ENCODE measurements around the gene MUC20.

MUC20 gene

DNA sequence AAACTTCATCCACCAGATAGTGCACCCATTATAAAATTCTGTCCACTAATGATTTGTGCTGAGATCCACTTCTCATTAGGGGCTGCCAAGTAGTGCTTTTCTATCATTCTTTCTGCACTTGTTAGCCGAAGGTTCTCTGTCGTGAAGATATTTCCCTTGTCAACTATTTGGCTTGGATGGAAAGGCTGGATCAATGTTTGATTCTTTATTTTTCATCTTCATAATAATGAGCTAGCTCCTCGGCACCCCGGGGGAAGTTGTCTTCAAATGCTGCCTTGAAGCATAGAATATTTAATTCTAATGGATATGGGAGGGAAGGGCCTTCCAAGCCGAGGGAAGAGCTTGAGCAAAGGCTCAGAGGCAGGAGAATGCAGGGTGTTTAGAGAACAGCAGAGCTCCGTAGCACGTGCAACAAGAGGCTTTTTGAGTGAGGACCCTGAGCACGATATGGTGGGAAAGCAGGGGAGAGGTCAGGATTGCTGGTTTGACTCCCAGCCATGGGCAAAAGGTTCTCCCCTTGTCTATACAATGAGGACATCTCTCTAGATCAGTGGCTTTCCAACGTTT is 16.3 kb upstream of the MUC20 start:
- H3K79me1 ChIP-seq (ENCODE audit: low read length) = no peaks in the 10 kb centered on the region
- WGBS (ENCODE audit: extremely low coverage, insufficient coverage, insufficient read length) = no CpG with 5 or more reads among the region's 9 CpGs
- H3K4me3 ChIP-seq (ENCODE audit: low read depth, low read length) = no peak overlapping the region

DNA sequence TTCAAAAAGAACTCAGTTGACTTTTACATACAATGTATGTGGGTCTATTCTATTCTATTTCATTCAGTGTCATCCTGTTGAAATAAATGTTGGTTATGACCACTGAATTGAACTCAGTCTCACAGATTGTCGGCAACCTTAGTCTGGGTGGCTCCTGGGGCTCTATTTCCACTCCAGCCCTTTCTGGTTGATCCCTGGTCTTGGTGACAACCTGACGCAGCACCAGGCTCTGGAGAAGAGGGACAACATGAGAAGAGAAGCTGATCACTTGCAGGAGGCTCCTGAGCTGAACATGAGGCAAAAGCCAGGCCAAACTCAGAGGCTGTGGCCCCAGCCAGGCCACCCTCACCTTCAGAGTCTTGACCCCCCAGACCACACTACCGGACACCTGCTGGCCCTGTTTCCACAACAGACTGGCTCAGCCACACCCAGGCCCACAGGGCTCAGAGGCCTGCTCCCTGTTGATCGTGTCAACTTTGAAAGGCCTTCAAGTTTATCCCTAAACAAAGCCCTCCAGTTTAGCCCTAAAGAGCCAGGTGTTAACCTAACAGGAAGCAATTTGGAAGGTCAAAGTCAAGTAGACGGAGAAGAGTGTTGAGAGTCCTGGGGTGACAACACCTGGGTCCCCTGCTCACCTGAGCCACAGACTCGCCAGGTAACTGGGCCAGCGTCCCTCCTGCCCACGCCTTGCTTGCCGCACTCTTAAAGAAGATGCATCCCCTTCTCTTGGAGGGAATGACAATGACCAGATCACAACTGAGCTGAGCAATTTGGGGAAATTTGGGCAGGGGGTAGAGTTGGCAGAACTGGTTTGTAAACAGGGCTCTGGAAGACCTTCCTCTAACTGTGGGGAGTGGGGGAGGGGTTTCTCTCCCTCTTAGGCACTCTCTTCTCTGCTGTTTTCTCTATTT is 15.4 kb upstream of the MUC20 start:
- Histone ChIP-seq H3K9ac (ENCODE audit: low read length) (no peak overlapping the region), H3K4me2 (ENCODE audit: low read length) (no peak overlapping the region), H2BK120ac (ENCODE audit: insufficient read depth, low read length, poor library complexity) (no peak overlapping the region), H2BK12ac (ENCODE audit: low read length) (no peak overlapping the region), H2AFZ (ENCODE audit: insufficient read depth, low read length, poor library complexity) (no peak overlapping the region), H3K27me3 (ENCODE audit: insufficient read depth, low read length) (no peaks in the 10 kb centered on the region), H3K4ac (ENCODE audit: low read depth, low read length) (no peak overlapping the region), H3K4me1 (ENCODE audit: control insufficient read depth in 1 of 2, insufficient read depth in 2 of 2, low read length in 2 of 2) (peaks cover 3 to 4% of the 10 kb centered on the region in 2 experiments), H3K79me2 (ENCODE audit: control insufficient read depth, insufficient read depth, low read length, poor library complexity) (no peaks in the 10 kb centered on the region), H3K27ac (ENCODE audit: low read depth, low read length) (no peak overlapping the region), H3K4me3 (ENCODE audit: low read depth, low read length) (no peak overlapping the region), H3K14ac (ENCODE audit: low read length) (no peak overlapping the region), H2AK5ac (ENCODE audit: low read length) (no peak overlapping the region), H4K8ac (ENCODE audit: low read depth, low read length) (no peak overlapping the region), H3K23ac (ENCODE audit: low read length) (no peak overlapping the region), H2BK5ac (ENCODE audit: low read depth, low read length, poor library complexity) (no peak overlapping the region), H4K12ac (ENCODE audit: low read depth, low read length) (no peak overlapping the region), H3K36me3 (ENCODE audit: control insufficient read depth in 1 of 2, insufficient read depth in 2 of 2, low read length in 2 of 2) (no peaks in the 10 kb centered on the region), H4K91ac (ENCODE audit: low read depth, low read length) (no peak overlapping the region), H3K79me1 (ENCODE audit: low read length) (no peaks in the 10 kb centered on the region), H3K18ac (ENCODE audit: low read length) (no peak overlapping the region), H3K9me3 (ENCODE audit: insufficient read depth, low read depth, low read length) (peaks cover 3% of the 10 kb centered on the region)
- no CpG with 5 or more reads among the region's 9 CpGs for WGBS (ENCODE audit: extremely low coverage, insufficient coverage, insufficient read length)
- no peak for DNase-seq

More for the DNA sequence above, 16.3 kb upstream of the MUC20 start:
- no peak overlapping the region for H4K12ac ChIP-seq (ENCODE audit: low read depth, low read length)
- no peak overlapping the region for H3K4ac ChIP-seq (ENCODE audit: low read depth, low read length)
- no peak overlapping the region for H2AK5ac ChIP-seq (ENCODE audit: low read length)
- H2BK120ac ChIP-seq (ENCODE audit: insufficient read depth, low read length, poor library complexity) = no peak overlapping the region
- H3K4me2 ChIP-seq (ENCODE audit: low read length) = no peak overlapping the region
- peaks cover 3 to 4% of the 10 kb centered on the region in 2 experiments for H3K4me1 ChIP-seq (ENCODE audit: control insufficient read depth in 1 of 2, insufficient read depth in 2 of 2, low read length in 2 of 2)
- H3K9me3 ChIP-seq (ENCODE audit: insufficient read depth, low read depth, low read length) = peaks cover 3% of the 10 kb centered on the region
- no peaks in the 10 kb centered on the region for H3K27me3 ChIP-seq (ENCODE audit: insufficient read depth, low read length)
- H4K8ac ChIP-seq (ENCODE audit: low read depth, low read length) = no peak overlapping the region
- no peak overlapping the region for H3K18ac ChIP-seq (ENCODE audit: low read length)
- H3K23ac ChIP-seq (ENCODE audit: low read length) = no peak overlapping the region
- no peaks in the 10 kb centered on the region for H3K79me2 ChIP-seq (ENCODE audit: control insufficient read depth, insufficient read depth, low read length, poor library complexity)
- H2BK5ac ChIP-seq (ENCODE audit: low read depth, low read length, poor library complexity) = no peak overlapping the region
- no peak overlapping the region for H3K9ac ChIP-seq (ENCODE audit: low read length)
- no peak for DNase-seq
- no peak overlapping the region for H3K27ac ChIP-seq (ENCODE audit: low read depth, low read length)
- no peaks in the 10 kb centered on the region for H3K36me3 ChIP-seq (ENCODE audit: control insufficient read depth in 1 of 2, insufficient read depth in 2 of 2, low read length in 2 of 2)
- H2AFZ ChIP-seq (ENCODE audit: insufficient read depth, low read length, poor library complexity) = no peak overlapping the region
- H3K14ac ChIP-seq (ENCODE audit: low read length) = no peak overlapping the region
- H2BK12ac ChIP-seq (ENCODE audit: low read length) = no peak overlapping the region
- H4K91ac ChIP-seq (ENCODE audit: low read depth, low read length) = no peak overlapping the region

DNA sequence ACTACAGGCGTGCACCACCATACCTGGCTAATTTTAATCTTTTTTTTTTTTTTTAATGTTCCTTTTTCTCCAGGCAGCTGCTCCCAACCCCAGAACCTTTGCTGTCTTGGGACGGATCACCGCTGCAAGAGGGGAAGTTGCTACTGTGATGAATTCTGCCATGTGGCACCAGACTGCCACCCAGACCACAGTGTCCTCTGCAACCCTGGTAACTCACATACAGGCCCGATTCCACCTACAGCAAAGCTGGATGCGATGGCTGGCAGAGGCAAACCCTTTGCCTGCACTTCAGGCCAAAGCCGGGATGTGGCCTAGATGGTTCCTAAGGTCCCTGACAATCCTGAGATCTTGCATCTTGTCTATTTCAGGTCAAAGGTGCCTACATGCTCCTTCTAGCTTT is 12.7 kb upstream of the MUC20 start:
- H3K9me3 ChIP-seq (ENCODE audit: insufficient read depth, low read depth, low read length) = peaks cover 3% of the 10 kb centered on the region
- no peak overlapping the region for H2AK5ac ChIP-seq (ENCODE audit: low read length)
- no peak overlapping the region for H3K4me2 ChIP-seq (ENCODE audit: low read length)
- H3K79me2 ChIP-seq (ENCODE audit: control insufficient read depth, insufficient read depth, low read length, poor library complexity) = no peaks in the 10 kb centered on the region
- no peak overlapping the region for H3K27ac ChIP-seq (ENCODE audit: low read depth, low read length)
- no CpG with 5 or more reads among the region's 6 CpGs for WGBS (ENCODE audit: extremely low coverage, insufficient coverage, insufficient read length)
- H2BK5ac ChIP-seq (ENCODE audit: low read depth, low read length, poor library complexity) = no peak overlapping the region
- no peak overlapping the region for H3K23ac ChIP-seq (ENCODE audit: low read length)
- peaks cover 3 to 4% of the 10 kb centered on the region in 2 experiments for H3K4me1 ChIP-seq (ENCODE audit: control insufficient read depth in 1 of 2, insufficient read depth in 2 of 2, low read length in 2 of 2)
- H3K79me1 ChIP-seq (ENCODE audit: low read length) = no peaks in the 10 kb centered on the region
- no peak overlapping the region for H3K18ac ChIP-seq (ENCODE audit: low read length)
- no peak overlapping the region for H2AFZ ChIP-seq (ENCODE audit: insufficient read depth, low read length, poor library complexity)
- no peak overlapping the region for H3K9ac ChIP-seq (ENCODE audit: low read length)
- H2BK12ac ChIP-seq (ENCODE audit: low read length) = no peak overlapping the region
- no peaks in the 10 kb centered on the region for H3K27me3 ChIP-seq (ENCODE audit: insufficient read depth, low read length)
- no peak for DNase-seq
- H3K36me3 ChIP-seq (ENCODE audit: control insufficient read depth in 1 of 2, insufficient read depth in 2 of 2, low read length in 2 of 2) = no peaks in the 10 kb centered on the region
- no peak overlapping the region for H3K4ac ChIP-seq (ENCODE audit: low read depth, low read length)
- H4K91ac ChIP-seq (ENCODE audit: low read depth, low read length) = no peak overlapping the region
- no peak overlapping the region for H3K14ac ChIP-seq (ENCODE audit: low read length)
- no peak overlapping the region for H4K8ac ChIP-seq (ENCODE audit: low read depth, low read length)
- no peak overlapping the region for H2BK120ac ChIP-seq (ENCODE audit: insufficient read depth, low read length, poor library complexity)
- H3K4me3 ChIP-seq (ENCODE audit: low read depth, low read length) = no peak overlapping the region
- no peak overlapping the region for H4K12ac ChIP-seq (ENCODE audit: low read depth, low read length)

DNA sequence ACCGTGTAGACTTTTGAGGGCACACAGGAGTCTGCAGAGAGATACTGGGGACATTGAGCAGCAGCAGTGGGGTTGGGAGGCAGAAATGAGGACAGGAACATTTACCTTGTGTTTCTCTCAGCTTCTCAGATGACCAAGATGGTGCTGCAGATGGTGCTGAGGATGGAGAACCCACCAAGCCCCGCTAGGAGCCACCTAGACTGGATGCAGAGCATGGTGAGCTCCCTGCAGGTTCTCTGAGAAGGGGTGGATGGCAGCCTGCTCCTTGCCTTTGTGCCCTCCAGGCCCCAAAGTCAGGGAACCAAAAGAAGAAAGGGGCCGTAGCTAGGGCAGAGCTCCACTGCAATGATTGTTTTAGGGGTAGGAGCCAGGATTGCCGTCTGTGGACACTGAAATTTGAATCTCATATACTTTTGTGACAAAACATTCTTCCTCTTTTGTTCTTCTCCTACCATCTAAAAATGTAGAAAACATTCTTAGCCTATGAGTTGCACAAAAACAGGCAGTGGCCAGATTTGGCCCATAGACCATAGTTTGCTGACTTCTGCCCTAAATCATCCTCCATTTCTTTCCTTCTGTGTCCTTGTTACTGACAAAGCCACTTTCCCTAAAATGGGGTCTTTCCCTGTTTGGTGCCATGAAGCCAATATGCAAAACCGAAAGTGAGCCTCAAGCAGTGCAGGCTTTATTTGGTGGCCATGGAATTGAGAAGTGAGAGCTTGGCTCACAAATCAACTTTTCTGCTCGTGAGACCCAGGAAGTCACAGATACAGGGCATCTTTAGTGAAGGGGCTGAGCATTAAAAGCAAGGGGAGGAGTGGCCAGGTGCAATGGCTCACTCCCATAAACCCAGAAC is 11.9 kb upstream of the MUC20 start:
- Histone ChIP-seq H3K23ac (ENCODE audit: low read length) (no peak overlapping the region), H2AFZ (ENCODE audit: insufficient read depth, low read length, poor library complexity) (no peak overlapping the region), H3K36me3 (ENCODE audit: control insufficient read depth in 1 of 2, insufficient read depth in 2 of 2, low read length in 2 of 2) (no peaks in the 10 kb centered on the region), H2BK5ac (ENCODE audit: low read depth, low read length, poor library complexity) (no peak overlapping the region), H3K9me3 (ENCODE audit: insufficient read depth, low read depth, low read length) (peaks cover 5% of the 10 kb centered on the region), H3K79me1 (ENCODE audit: low read length) (no peaks in the 10 kb centered on the region), H3K9ac (ENCODE audit: low read length) (peak overlapping the region; percentile 6), H4K8ac (ENCODE audit: low read depth, low read length) (no peak overlapping the region), H4K12ac (ENCODE audit: low read depth, low read length) (no peak overlapping the region), H3K4ac (ENCODE audit: low read depth, low read length) (no peak overlapping the region), H3K4me3 (ENCODE audit: low read depth, low read length) (no peak overlapping the region), H3K14ac (ENCODE audit: low read length) (no peak overlapping the region), H3K79me2 (ENCODE audit: control insufficient read depth, insufficient read depth, low read length, poor library complexity) (no peaks in the 10 kb centered on the region), H3K27me3 (ENCODE audit: insufficient read depth, low read length) (no peaks in the 10 kb centered on the region), H3K4me1 (ENCODE audit: control insufficient read depth in 1 of 2, insufficient read depth in 2 of 2, low read length in 2 of 2) (peaks cover 3 to 4% of the 10 kb centered on the region in 2 experiments), H3K4me2 (ENCODE audit: low read length) (no peak overlapping the region), H2BK120ac (ENCODE audit: insufficient read depth, low read length, poor library complexity) (no peak overlapping the region), H2BK12ac (ENCODE audit: low read length) (no peak overlapping the region), H2AK5ac (ENCODE audit: low read length) (no peak overlapping the region), H4K91ac (ENCODE audit: low read depth, low read length) (no peak overlapping the region), H3K18ac (ENCODE audit: low read length) (no peak overlapping the region), H3K27ac (ENCODE audit: low read depth, low read length) (no peak overlapping the region)
- WGBS (ENCODE audit: extremely low coverage, insufficient coverage, insufficient read length) = no CpG with 5 or more reads among the region's 6 CpGs
- no peak for DNase-seq
